Measurements from ENCODE around the gene ETS1. TPM values are rescaled to one million over a fixed set of nuclear protein-coding genes. Genes with fewer than 3 reads are reported as not detected.
A peak's percentile ranks its signal among the peaks of the same experiment; 100 is the strongest.

ETS1 gene
- total RNA-seq, 4 donors from 2014 or later = 39.5 to 74.4 (median 59.7) TPM

GRCh38 chr11:128531588-128531987 is 55.8 kb downstream of the ETS1 start:
- DNase-seq (ENCODE audit: extremely low spot score) = peak; percentile 39
- TF ChIP-seq CTCF (IDR thresholded peaks at IDR 0.05) = no peak
- no peak for TF ChIP-seq EP300 (IDR thresholded peaks at IDR 0.05)
- TF ChIP-seq POLR2AphosphoS5 (IDR thresholded peaks at IDR 0.05) = no peak
- TF ChIP-seq POLR2A (IDR thresholded peaks at IDR 0.05; ENCODE audit: low read depth) = no peak

GRCh38 chr11:128530118-128531074 is 57.0 kb downstream of the ETS1 start:
- H3K27ac ChIP-seq (replicated peaks in 1 of 4) = peak overlapping the region in 3 of 4 donors; percentile 21 to 40 (median 23)
- H3K27me3 ChIP-seq = no peaks in the 10 kb centered on the region
- peak; percentile 91 for DNase-seq (ENCODE audit: extremely low spot score)
- no peak overlapping the region for H3K4me3 ChIP-seq
- TF ChIP-seq POLR2AphosphoS5 (IDR thresholded peaks at IDR 0.05) = peak in 1 of 2 donors; percentile 45
- TF ChIP-seq POLR2A (IDR thresholded peaks at IDR 0.05; ENCODE audit: low read depth) = no peak
- intact Hi-C loops (cut with DNase I) = no loop called here
- H3K9me3 ChIP-seq = no peaks in the 10 kb centered on the region
- H3K4me1 ChIP-seq = peaks cover 6 to 26% (median 8%) of the 10 kb centered on the region in 4 donors
- H3K36me3 ChIP-seq = no peaks in the 10 kb centered on the region
- WGBS = 64% methylated on average over 7 of the region's 7 CpGs

More at GRCh38 chr11:128531588-128531987, 55.8 kb downstream of the ETS1 start:
- Histone ChIP-seq H3K4me1 (peaks cover 0 to 17% (median 8%) of the 10 kb centered on the region in 4 donors), H3K36me3 (no peaks in the 10 kb centered on the region), H3K9me3 (no peaks in the 10 kb centered on the region), H3K27ac (replicated peaks in 1 of 4) (no peak overlapping the region), H3K27me3 (no peaks in the 10 kb centered on the region), H3K4me3 (no peak overlapping the region)
- intact Hi-C loops (cut with DNase I) = no loop called here
- WGBS = 90% methylated on average over 2 of the region's 2 CpGs

- no peak overlapping the region for H3K27ac ChIP-seq (replicated peaks in 1 of 4)
- intact Hi-C loops (cut with DNase I) = no loop called here
- H3K4me1 ChIP-seq = peaks cover 15 to 40% (median 20%) of the 10 kb centered on the region in 4 donors
- DNase-seq (ENCODE audit: extremely low spot score) = peak; percentile 42
- H3K36me3 ChIP-seq = no peaks in the 10 kb centered on the region
- H3K9me3 ChIP-seq = no peaks in the 10 kb centered on the region
- no peaks in the 10 kb centered on the region for H3K27me3 ChIP-seq
- H3K4me3 ChIP-seq = no peak overlapping the region
- 93% methylated on average over 2 of the region's 2 CpGs for WGBS
- no peak for TF ChIP-seq POLR2AphosphoS5 (IDR thresholded peaks at IDR 0.05)
- TF ChIP-seq POLR2A (IDR thresholded peaks at IDR 0.05; ENCODE audit: low read depth) = no peak
- TF ChIP-seq EP300 (IDR thresholded peaks at IDR 0.05) = no peak
- no peak for TF ChIP-seq CTCF (IDR thresholded peaks at IDR 0.05)
Measured at GRCh38 chr11:128528294-128528693, 59.1 kb downstream of the ETS1 start.

- Histone ChIP-seq H3K4me1 (peaks cover 21 to 47% (median 27%) of the 10 kb centered on the region in 4 donors), H3K4me3 (no peak overlapping the region), H3K27me3 (no peaks in the 10 kb centered on the region), H3K9me3 (no peaks in the 10 kb centered on the region), H3K36me3 (no peaks in the 10 kb centered on the region), H3K27ac (replicated peaks in 1 of 4) (no peak overlapping the region)
- peak; percentile 74 for DNase-seq (ENCODE audit: extremely low spot score)
- TF ChIP-seq CTCF (IDR thresholded peaks at IDR 0.05) (no peak), POLR2AphosphoS5 (IDR thresholded peaks at IDR 0.05) (no peak), EP300 (IDR thresholded peaks at IDR 0.05) (no peak), POLR2A (IDR thresholded peaks at IDR 0.05; ENCODE audit: low read depth) (no peak)
- intact Hi-C loops (cut with DNase I) = no loop called here
- WGBS = 90% methylated on average over 2 of the region's 2 CpGs
Measured at GRCh38 chr11:128527046-128527445, 60.3 kb downstream of the ETS1 start.
